ENCODE data around the gene HCRTR1. TPM values are rescaled to one million over a fixed set of nuclear protein-coding genes. Genes with fewer than 3 reads are reported as not detected.

The HCRTR1 gene
- total RNA-seq, 1 donor from 2014 or later, result 0.44 TPM

GRCh38 chr1:31648190-31648589 is 30.7 kb downstream of the HCRTR1 start:
- TF ChIP-seq, protein P1, sequence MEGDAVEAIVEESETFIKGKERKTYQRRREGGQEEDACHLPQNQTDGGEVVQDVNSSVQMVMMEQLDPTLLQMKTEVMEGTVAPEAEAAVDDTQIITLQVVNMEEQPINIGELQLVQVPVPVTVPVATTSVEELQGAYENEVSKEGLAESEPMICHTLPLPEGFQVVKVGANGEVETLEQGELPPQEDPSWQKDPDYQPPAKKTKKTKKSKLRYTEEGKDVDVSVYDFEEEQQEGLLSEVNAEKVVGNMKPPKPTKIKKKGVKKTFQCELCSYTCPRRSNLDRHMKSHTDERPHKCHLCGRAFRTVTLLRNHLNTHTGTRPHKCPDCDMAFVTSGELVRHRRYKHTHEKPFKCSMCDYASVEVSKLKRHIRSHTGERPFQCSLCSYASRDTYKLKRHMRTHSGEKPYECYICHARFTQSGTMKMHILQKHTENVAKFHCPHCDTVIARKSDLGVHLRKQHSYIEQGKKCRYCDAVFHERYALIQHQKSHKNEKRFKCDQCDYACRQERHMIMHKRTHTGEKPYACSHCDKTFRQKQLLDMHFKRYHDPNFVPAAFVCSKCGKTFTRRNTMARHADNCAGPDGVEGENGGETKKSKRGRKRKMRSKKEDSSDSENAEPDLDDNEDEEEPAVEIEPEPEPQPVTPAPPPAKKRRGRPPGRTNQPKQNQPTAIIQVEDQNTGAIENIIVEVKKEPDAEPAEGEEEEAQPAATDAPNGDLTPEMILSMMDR (IDR thresholded peaks at IDR 0.05; ENCODE audit: borderline replicate concordance), result no peak
- Histone ChIP-seq H3K9me3 (replicated peaks) (no peaks in the 10 kb centered on the region), H3K27me3 (ENCODE audit: low read depth) (no peaks in the 10 kb centered on the region), H3K27ac (replicated peaks) (peak overlapping the region; percentile 81), H3K36me3 (no peaks in the 10 kb centered on the region), H3K4me1 (peaks cover 69% of the 10 kb centered on the region), H3K4me3 (no peak overlapping the region)
- intact Hi-C loops (cut with micrococcal nuclease), result no loop called here
- DNase-seq, result no peak

GRCh38 chr1:31648641-31649357 is 31.3 kb downstream of the HCRTR1 start:
- no peak overlapping the region for H3K4me3 ChIP-seq
- no peaks in the 10 kb centered on the region for H3K27me3 ChIP-seq (ENCODE audit: low read depth)
- H3K27ac ChIP-seq (replicated peaks), result peak overlapping the region; percentile 81
- peaks cover 63% of the 10 kb centered on the region for H3K4me1 ChIP-seq
- intact Hi-C loops (cut with micrococcal nuclease), result no loop called here
- DNase-seq, result no peak
- TF ChIP-seq, protein P1 (IDR thresholded peaks at IDR 0.05; ENCODE audit: borderline replicate concordance), result no peak
- H3K9me3 ChIP-seq (replicated peaks), result no peaks in the 10 kb centered on the region
- no peaks in the 10 kb centered on the region for H3K36me3 ChIP-seq

DNA sequence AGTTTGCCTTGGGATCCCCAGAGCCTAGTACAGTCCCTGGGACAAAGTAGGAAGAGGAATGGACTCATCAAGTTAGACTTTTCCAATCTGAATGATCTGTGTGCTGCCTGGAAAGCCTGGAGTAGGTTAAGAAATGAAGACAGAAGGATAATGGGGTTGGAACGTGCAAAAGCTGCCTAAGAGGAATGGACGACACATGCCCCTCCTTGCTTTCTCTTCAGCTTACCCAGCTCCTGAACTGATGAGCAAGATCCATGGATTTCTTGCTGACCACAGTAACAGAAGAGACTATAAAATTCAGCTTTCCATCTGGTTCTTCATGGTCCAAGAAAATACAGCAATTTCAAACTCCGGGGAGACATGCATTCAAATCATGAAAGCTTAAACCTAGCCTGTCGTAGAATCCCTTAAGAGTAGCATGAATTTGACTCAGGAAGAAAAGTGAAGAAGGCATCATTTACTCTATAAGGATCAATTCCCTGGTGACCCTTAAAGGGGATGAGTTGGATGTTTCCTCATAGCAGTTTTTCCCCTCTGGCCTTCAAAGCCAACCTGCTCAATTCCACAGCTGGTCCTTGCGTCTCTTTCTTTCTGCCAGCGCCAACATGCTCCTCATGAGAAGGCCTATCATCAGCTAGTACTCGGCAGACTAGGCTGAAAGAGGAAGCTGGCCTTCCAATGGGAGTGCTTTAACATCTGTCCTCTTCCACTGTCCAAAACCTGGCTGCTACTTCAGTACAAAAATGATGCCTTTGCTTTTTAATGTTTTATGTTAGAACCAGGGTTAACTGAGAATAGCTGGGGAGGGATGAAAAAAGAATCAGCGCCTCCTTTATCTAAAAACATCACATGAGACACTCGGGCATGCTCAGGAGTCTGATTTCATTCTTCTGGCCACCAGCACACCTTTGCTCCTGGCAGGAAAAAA is 32.9 kb downstream of the HCRTR1 start:
- intact Hi-C loops (cut with micrococcal nuclease), result no loop called here
- Histone ChIP-seq H3K27ac (replicated peaks) (peak overlapping the region; percentile 81), H3K4me1 (peaks cover 52% of the 10 kb centered on the region), H3K9me3 (replicated peaks) (no peaks in the 10 kb centered on the region), H3K27me3 (ENCODE audit: low read depth) (no peaks in the 10 kb centered on the region), H3K4me3 (no peak overlapping the region), H3K36me3 (no peaks in the 10 kb centered on the region)
- DNase-seq, result no peak
- TF ChIP-seq, protein P1 (IDR thresholded peaks at IDR 0.05; ENCODE audit: borderline replicate concordance), result no peak

GRCh38 chr1:31651089-31651420 is 33.6 kb downstream of the HCRTR1 start:
- H3K27ac ChIP-seq (replicated peaks), result peak overlapping the region; percentile 81
- no peaks in the 10 kb centered on the region for H3K9me3 ChIP-seq (replicated peaks)
- H3K36me3 ChIP-seq, result no peaks in the 10 kb centered on the region
- intact Hi-C loops (cut with micrococcal nuclease), result no loop called here
- no peak for DNase-seq
- no peaks in the 10 kb centered on the region for H3K27me3 ChIP-seq (ENCODE audit: low read depth)
- H3K4me1 ChIP-seq, result peaks cover 46% of the 10 kb centered on the region
- TF ChIP-seq, protein P1 (IDR thresholded peaks at IDR 0.05; ENCODE audit: borderline replicate concordance), result no peak
- H3K4me3 ChIP-seq, result no peak overlapping the region

DNA sequence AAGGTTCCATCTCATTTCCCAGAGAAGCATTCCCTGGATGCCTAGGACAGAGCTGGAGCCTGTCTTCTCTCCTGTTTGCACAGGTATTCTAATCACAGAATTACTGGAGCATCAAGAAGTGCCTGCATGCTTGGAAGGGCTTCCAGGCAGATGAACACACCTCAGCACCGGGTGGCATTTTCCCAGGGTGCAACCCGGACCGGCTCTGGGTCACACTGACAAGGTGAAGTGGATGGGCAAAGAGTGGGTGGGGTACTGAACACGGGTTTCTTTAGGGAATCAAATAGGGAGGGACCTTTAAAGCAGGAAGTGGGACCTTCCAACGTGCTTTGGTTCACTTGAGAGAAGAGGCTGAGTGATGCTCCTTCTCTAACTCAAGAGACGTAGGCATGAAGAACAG is 34.3 kb downstream of the HCRTR1 start:
- Histone ChIP-seq H3K27ac (replicated peaks) (peak overlapping the region; percentile 81), H3K4me3 (no peak overlapping the region), H3K36me3 (no peaks in the 10 kb centered on the region), H3K9me3 (replicated peaks) (no peaks in the 10 kb centered on the region), H3K27me3 (ENCODE audit: low read depth) (no peaks in the 10 kb centered on the region), H3K4me1 (peaks cover 44% of the 10 kb centered on the region)
- DNase-seq, result no peak
- intact Hi-C loops (cut with micrococcal nuclease), result no loop called here
- TF ChIP-seq, protein P1 (IDR thresholded peaks at IDR 0.05; ENCODE audit: borderline replicate concordance), result no peak
